HuH-7 (cell line): ENCODE measurements around the gene SUSD4.
"Not testable (repeated sequence)": the region's sequence is repeated elsewhere in the genome, so short reads cannot be mapped to it uniquely, and the experiment has no call there.

Experiments
- DNase-seq: peaks from one replicate; pipeline ENCODE4 v3.0.0; 2011; ENCODE audit warnings: low spot score

The SUSD4 gene, protein sequence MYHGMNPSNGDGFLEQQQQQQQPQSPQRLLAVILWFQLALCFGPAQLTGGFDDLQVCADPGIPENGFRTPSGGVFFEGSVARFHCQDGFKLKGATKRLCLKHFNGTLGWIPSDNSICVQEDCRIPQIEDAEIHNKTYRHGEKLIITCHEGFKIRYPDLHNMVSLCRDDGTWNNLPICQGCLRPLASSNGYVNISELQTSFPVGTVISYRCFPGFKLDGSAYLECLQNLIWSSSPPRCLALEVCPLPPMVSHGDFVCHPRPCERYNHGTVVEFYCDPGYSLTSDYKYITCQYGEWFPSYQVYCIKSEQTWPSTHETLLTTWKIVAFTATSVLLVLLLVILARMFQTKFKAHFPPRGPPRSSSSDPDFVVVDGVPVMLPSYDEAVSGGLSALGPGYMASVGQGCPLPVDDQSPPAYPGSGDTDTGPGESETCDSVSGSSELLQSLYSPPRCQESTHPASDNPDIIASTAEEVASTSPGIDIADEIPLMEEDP

GRCh38 chr1:223363856-223364684, at the start of gene SUSD4:
SUSD4 (minus strand) TSS chr1:223364176; CDS start chr1:223363425, 751 bp downstream.
- peak; percentile 51 for DNase-seq

DNA sequence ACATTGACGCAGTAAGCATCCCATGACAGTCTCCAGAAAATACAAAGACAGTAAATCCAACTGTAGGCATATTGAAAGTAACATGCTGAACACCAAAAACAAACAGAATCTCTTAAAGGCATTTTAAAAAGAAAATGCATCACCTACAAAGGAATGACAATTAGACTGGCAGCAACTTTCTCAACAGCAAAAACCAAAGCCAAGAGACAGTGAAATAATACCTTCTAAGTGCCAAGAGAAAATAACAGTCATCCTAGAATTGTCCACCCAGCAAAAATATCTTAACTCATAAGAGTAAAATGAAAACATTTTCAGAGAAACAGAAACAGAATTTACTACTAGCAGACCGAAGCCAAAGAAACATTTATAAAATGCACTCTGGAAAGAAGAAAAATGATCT, 49.2 kb upstream of the SUSD4 start:
- no peak for DNase-seq

DNA sequence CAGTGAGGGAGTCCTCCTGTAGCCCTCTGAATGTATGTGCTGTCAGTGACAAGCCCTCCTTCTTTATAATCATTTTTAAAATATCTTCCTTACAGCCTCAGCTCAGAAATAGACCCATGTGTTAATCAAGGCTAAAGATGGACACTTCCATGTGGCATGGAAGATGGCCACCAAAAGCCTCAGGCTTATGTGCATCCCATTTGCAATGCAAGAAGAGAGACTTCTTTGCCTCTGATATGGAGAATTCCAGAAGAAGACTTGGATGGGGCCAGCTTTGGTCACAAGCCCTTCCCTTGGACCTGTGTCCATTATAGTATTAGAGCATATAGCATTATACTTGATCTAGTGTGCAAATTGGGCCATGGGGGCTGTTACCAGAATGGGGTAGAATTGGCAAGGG, 47.7 kb upstream of the SUSD4 start:
- no peak for DNase-seq

DNA sequence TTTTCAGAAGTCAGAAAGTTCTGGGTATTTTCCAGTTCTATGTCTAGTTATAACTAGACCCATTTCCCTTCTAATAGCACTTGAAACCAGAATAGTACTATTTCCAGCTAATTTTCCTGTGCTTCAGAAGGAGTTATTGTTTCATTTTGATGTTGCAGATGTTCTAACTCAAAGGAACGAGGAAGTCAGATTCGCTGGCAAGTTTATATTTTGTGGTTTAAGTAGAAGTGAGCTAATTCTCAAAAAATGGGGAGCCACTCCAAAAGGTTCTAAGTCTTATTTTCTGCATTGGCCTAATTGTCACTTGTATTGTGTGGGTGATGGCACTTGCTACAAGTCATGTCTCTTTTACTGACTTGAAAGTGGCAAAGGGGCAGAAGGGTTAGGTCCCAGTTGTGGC, 47.3 kb upstream of the SUSD4 start:
- DNase-seq: no peak

DNA sequence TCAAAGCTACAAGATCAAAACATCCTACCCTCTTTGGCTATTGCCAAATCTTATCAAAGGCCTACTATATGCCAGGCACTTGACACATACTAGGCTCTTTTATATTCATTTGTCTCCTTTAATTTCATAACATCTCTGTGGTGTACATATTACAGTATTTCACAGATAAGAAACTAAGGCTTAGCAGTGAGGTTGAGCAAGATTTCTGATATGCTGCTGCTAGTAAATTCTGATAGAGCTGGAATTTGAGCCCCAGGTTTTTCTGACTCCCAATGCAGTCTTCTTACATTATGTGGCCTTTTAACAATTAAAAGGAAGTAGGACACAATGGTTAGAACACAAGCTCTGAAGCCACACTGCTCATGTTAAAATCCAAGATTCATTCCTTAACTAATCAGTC, 46.1 kb upstream of the SUSD4 start:
- no peak for DNase-seq

GRCh38 chr1:223405507-223405906, 41.5 kb upstream of the SUSD4 start:
- DNase-seq: no peak

GRCh38 chr1:223403184-223403815, 39.3 kb upstream of the SUSD4 start:
- DNase-seq: no peak

- DNase-seq: no peak
These were observed 38.8 kb upstream of the SUSD4 start for GRCh38 chr1:223402790-223403142.

GRCh38 chr1:223401873-223402789, 38.2 kb upstream of the SUSD4 start:
- DNase-seq: no peak

GRCh38 chr1:223399393-223399792, 35.4 kb upstream of the SUSD4 start:
- DNase-seq: not testable (repeated sequence)

DNA sequence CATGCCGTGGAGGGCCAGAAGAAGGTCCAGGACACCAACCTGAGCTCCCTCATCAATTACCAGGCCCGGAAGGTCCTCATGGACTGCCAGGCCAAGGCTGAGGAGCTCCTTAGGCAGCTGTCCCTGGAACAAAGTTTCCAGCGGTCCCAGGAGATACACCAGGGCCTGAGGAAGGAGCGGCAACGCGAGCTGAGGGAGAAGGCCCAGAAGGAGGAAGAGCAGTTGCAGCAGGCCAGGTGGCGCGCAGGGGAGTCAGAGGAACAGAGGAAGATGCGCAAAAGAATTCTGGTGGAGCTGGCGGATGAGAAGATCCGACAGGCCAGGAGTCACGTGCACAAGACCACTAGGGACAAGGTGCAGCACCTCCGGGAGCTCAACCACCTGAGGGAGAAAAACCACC, 30.7 kb upstream of the SUSD4 start:
- no peak for DNase-seq

DNA sequence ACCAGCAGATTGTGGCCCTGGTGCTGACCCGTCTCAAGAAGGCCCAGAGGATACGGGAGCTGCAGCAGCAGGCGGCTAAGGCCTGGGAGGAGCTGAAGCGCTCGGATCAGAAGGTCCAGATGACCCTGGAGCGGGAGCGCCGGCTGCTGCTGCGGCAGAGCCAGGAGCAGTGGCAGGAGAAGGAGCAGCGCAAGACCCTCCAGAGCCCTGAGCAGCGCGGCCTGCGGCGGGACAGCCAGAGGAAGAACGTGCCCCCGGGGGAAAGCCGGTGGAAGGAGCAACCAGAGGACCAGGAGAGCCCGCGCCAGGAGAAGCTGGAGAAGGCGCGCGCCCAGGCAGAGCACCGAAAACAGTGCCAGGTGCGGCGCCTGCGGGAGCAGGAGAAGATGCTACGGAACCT, 30.3 kb upstream of the SUSD4 start:
- DNase-seq: no peak

GRCh38 chr1:223393275-223394214, 29.6 kb upstream of the SUSD4 start, which contains the start of gene CCDC185:
CCDC185 (plus strand) TSS chr1:223393415; CDS start chr1:223393476, 61 bp downstream.
- DNase-seq: no peak

- no peak for DNase-seq
These were observed 26.6 kb upstream of the SUSD4 start for GRCh38 chr1:223390618-223391017.

DNA sequence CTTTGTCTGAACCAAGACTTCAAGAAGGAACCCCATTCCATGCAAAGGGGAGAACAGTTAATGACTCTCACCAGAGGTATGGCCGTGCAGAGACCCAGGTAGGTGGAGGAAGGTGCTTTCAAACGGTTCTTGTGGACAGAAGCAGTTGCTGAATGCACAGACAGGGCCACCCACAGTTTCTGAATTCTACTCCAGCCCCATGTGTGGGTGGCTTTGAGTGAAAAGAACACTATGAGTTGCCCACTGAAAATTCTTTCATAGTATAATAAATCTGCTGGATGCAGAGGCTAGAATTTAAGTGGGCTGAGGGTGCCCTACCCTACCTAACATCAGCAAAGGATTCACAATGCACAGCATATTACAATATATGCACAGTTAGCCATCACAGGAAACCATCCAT, 22.0 kb upstream of the SUSD4 start:
- no peak for DNase-seq

GRCh38 chr1:223378754-223379153, 14.8 kb upstream of the SUSD4 start:
- DNase-seq: no peak

DNA sequence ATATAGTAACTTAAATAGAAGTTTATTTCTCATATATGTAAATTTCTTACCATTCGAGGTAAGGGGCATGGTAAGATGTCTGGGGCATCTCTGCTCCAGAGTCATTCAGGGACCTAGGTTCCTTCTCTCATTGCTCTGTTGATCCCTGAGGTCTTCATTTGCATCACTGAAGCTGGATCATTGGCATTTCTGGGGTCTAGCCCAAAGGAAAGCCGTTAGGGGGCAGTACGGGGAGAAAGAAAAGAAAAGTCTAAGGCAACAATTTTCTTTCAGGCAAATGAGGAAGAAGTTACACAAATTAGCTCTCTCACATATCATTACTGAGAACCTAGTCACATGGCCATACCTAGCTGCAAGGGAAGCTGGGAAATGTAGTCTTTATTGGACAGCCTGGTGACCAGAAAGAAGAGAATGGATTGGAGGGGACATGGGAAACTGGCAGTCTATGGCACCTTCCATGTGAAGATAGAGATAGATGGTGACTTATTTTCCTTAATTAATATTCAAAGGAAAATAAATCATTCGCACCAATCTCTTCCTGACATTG, 10.2 kb upstream of the SUSD4 start:
- no peak for DNase-seq

DNA sequence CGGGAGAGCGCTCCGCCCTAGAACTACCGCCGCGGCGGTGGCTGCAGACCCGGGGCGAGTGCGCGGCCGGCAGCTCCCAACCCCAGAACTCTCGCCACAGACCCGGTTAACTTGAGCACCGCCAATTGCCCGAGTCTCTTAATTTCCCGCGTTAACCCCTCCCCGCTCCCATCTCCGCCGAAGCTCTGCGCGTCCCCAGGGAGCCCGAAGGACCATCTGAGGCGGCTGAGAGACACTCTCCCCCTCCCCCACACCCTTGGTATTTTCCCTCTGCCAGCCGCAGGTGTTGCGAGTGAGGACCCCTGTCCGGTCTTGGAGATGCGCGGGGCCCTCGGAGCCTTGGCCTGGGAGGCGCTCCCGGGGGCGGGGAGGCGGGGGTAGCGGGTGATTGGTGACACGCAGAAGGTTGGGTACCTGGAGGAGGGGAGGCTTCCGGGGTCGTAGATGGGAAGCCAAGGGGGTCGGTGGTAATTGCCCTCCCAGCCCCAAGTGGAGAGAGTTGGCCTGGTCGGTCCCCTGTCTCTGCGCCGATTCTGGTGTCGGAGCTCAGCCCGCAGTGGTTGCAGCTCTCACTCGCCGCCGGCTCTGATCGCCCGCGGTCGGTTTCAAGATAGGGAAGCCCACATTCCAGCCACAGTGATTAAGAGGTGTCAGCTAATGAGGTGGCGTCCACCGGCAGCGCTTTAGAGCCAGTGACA, 858 bp upstream of the SUSD4 start:
- no peak for DNase-seq

- DNase-seq: peak; percentile 43
These were observed 720 bp downstream of the SUSD4 start for GRCh38 chr1:223363057-223363855.
